IMR-90 (cell line): Measurements from ENCODE around the gene TF. TPM values are rescaled to one million over a fixed set of nuclear protein-coding genes. Genes with fewer than 3 reads are reported as not detected.

Source experiments
- ATAC-seq: fragments of 200-7000 bp; cut with Tn5 transposase; 2 replicates; pipeline ENCODE4 v1.9.1; 2020; ENCODE audit warnings: low read depth, mild to moderate bottlenecking, moderate library complexity
- BruUV-seq: library from RNA; stranded (reverse); fragments of 400-500 nt; replicated peaks from 2 replicates; lab custom pipeline; 2021; lab: Mats Ljungman, UMichigan
- CTCF ChIA-PET: fragments of 300-600 bp; formaldehyde crosslinking; extraction: SDS; loops from one replicate; lab custom pipeline; 2021; ENCODE audit warnings: antibody characterized with exemption; lab: Yijun Ruan, JAX
- POLR2A ChIA-PET: fragments of 300-600 bp; sonication (Branson Sonifier 250); formaldehyde crosslinking; loops from one replicate; lab custom pipeline; 2022; ENCODE audit warnings: antibody characterized with exemption; ENCODE audit not compliant: unreplicated experiment; lab: Charles Lee
- DNase-seq: peaks from one replicate; pipeline ENCODE4 v3.0.0; 2013
- H2AFZ ChIP-seq: replicated peaks from 2 replicates; pipeline ENCODE3; 2013; ENCODE audit warnings: low read length, mild to moderate bottlenecking; ENCODE audit not compliant: poor library complexity
- H2AK5ac ChIP-seq: 2 replicates; pipeline ENCODE4 v1.6.1; 2013; ENCODE audit warnings: low read depth, low read length, inconsistent platforms
- H2AK9ac ChIP-seq: replicated peaks from 2 replicates; pipeline ENCODE3; 2013; ENCODE audit warnings: mild to moderate bottlenecking, low read depth, low read length, moderate library complexity; ENCODE audit not compliant: poor library complexity
- H2BK120ac ChIP-seq: 2 replicates; pipeline ENCODE4 v1.6.1; 2013; ENCODE audit warnings: low read depth, low read length, inconsistent platforms
- H2BK15ac ChIP-seq: 3 replicates; pipeline ENCODE4 v1.6.1; 2013; ENCODE audit warnings: low read depth, low read length, inconsistent platforms
- H2BK20ac ChIP-seq: 2 replicates; pipeline ENCODE4 v1.6.1; 2013; ENCODE audit warnings: low read depth, mild to moderate bottlenecking, inconsistent platforms, low read length, moderate library complexity
- H2BK5ac ChIP-seq: 2 replicates; pipeline ENCODE4 v1.6.1; 2013; ENCODE audit warnings: mild to moderate bottlenecking, low read depth, low read length, inconsistent platforms; ENCODE audit not compliant: poor library complexity, severe bottlenecking
- H3K14ac ChIP-seq: replicated peaks from 2 replicates; pipeline ENCODE4 v1.6.1; 2013; ENCODE audit warnings: low read depth, low read length, inconsistent platforms
- H3K18ac ChIP-seq: 2 replicates; pipeline ENCODE4 v1.6.1; 2013; ENCODE audit warnings: low read depth, low read length, control low read depth
- H3K23ac ChIP-seq: 2 replicates; pipeline ENCODE4 v1.6.1; 2013; ENCODE audit warnings: low read depth, low read length, inconsistent platforms
- H3K27ac ChIP-seq: 2 replicates; pipeline ENCODE4 v1.5.1; 2013; ENCODE audit warnings: mild to moderate bottlenecking, control low read depth, low read length; ENCODE audit not compliant: insufficient read depth
- H3K27me3 ChIP-seq: 2 replicates; pipeline ENCODE4 v1.6.1; 2013; ENCODE audit warnings: low read length; ENCODE audit not compliant: control insufficient read depth, insufficient read depth
- H3K36me3 ChIP-seq: 2 replicates; pipeline ENCODE4 v1.6.1; 2013; ENCODE audit warnings: low read length, mixed read lengths; ENCODE audit not compliant: control insufficient read depth, insufficient read depth
- H3K4ac ChIP-seq: 2 replicates; pipeline ENCODE4 v1.6.1; 2013; ENCODE audit warnings: low read depth, low read length, inconsistent platforms
- H3K4me1 ChIP-seq: 2 replicates; pipeline ENCODE4 v1.6.1; 2013; ENCODE audit warnings: low read length, mixed read lengths; ENCODE audit not compliant: control insufficient read depth, insufficient read depth
- H3K4me2 ChIP-seq: 2 replicates; pipeline ENCODE4 v1.6.1; 2013; ENCODE audit warnings: low read depth, mild to moderate bottlenecking, control low read depth, low read length, moderate library complexity
- H3K4me3 ChIP-seq: 2 replicates; pipeline ENCODE4 v1.5.1; 2013; ENCODE audit warnings: low read depth, mild to moderate bottlenecking, control low read depth, low read length, moderate library complexity; ENCODE audit not compliant: insufficient read depth
- H3K56ac ChIP-seq: 2 replicates; pipeline ENCODE4 v1.6.1; 2013; ENCODE audit warnings: low read length, inconsistent platforms; ENCODE audit not compliant: insufficient read depth; ENCODE audit errors: extremely low read depth
- H3K79me1 ChIP-seq, 2 experiments: 2 replicates each; pipeline ENCODE4 v1.6.1; 2013; ENCODE audit warnings: low read length in 2 of 2, inconsistent platforms in 1 of 2, low read depth in 1 of 2
- H3K9ac ChIP-seq: 2 replicates; pipeline ENCODE4 v1.6.1; 2013; ENCODE audit warnings: low read depth, low read length, control low read depth
- H3K9me1 ChIP-seq: 2 replicates; pipeline ENCODE4 v1.6.1; 2013; ENCODE audit warnings: low read length, inconsistent platforms; ENCODE audit not compliant: insufficient read depth
- H3K9me3 ChIP-seq: 2 replicates; pipeline ENCODE4 v1.6.1; 2013; ENCODE audit warnings: low read length; ENCODE audit not compliant: control insufficient read depth, insufficient read depth
- H4K20me1 ChIP-seq: 2 replicates; pipeline ENCODE4 v1.6.1; 2013; ENCODE audit warnings: low read length, inconsistent platforms; ENCODE audit not compliant: insufficient read depth
- H4K5ac ChIP-seq: 2 replicates; pipeline ENCODE4 v1.6.1; 2013; ENCODE audit warnings: mild to moderate bottlenecking, low read depth, low read length, control low read depth
- H4K8ac ChIP-seq, 2 experiments: 2 replicates each; pipeline ENCODE4 v1.6.1; 2013; ENCODE audit warnings: low read depth in 2 of 2, low read length in 2 of 2, control low read depth in 1 of 2, inconsistent platforms in 1 of 2
- H4K91ac ChIP-seq: 2 replicates; pipeline ENCODE4 v1.6.1; 2013; ENCODE audit warnings: low read depth, low read length, inconsistent platforms; ENCODE audit not compliant: insufficient read depth
- BHLHE40 ChIP-seq: fragments of 150-350 bp; IDR thresholded peaks from 2 replicates; pipeline ENCODE4 v1.6.1; 2016; ENCODE audit warnings: mild to moderate bottlenecking, low read depth, low read length
- CEBPB ChIP-seq: IDR thresholded peaks from 2 replicates; pipeline ENCODE4 v1.6.1; 2012; ENCODE audit warnings: low read depth, low read length, improper control_type of control experiment
- CHD1 ChIP-seq: IDR thresholded peaks from 2 replicates; pipeline ENCODE4 v1.6.1; 2012; ENCODE audit warnings: low read depth, low read length, improper control_type of control experiment
- MAFK ChIP-seq: IDR thresholded peaks from 2 replicates; pipeline ENCODE4 v1.6.1; 2012; ENCODE audit warnings: low read depth, low read length, improper control_type of control experiment
- POLR2A ChIP-seq: IDR thresholded peaks from 2 replicates; pipeline ENCODE4 v1.6.1; 2012; ENCODE audit warnings: mild to moderate bottlenecking, low read depth, low read length
- RAD21 ChIP-seq: IDR thresholded peaks from 2 replicates; pipeline ENCODE4 v1.6.1; 2012; ENCODE audit warnings: low read length, improper control_type of control experiment
- RFX5 ChIP-seq: IDR thresholded peaks from 2 replicates; pipeline ENCODE4 v1.8.0; 2012; ENCODE audit warnings: low read depth, mild to moderate bottlenecking, low read length, moderate library complexity
- SMC3 ChIP-seq: fragments of 150-350 bp; IDR thresholded peaks from 2 replicates; pipeline ENCODE4 v1.6.1; 2016; ENCODE audit warnings: low read depth, mild to moderate bottlenecking, antibody characterized with exemption, low read length, moderate library complexity
- WGBS, 2 experiments: methylation state at CpG; one replicate each; pipeline versions ENCODE4 v1.1.5 to v1.1.7; 2013; ENCODE audit warnings: missing lambda C conversion rate in 2 of 2; ENCODE audit not compliant: insufficient read length in 1 of 2; ENCODE audit errors: extremely low coverage in 2 of 2; 5-methylcytosine and 5-hydroxymethylcytosine counted together
- dilution Hi-C: fragments of 300-500 bp; cut with HindIII; formaldehyde crosslinking; loops from one replicate; pipeline ENCODE4 v1.14.3; 2018; ENCODE audit warnings: low sequenced_read_pairs; ENCODE audit not compliant: unreplicated experiment
- in situ Hi-C: fragments of 300-500 bp; cut with MboI; formaldehyde crosslinking; loops from 3 replicates; pipeline ENCODE4 v1.14.3; 2019; ENCODE audit warnings: low sequenced_read_pairs, inconsistent platforms, mixed read lengths
- intact Hi-C: fragments of 100-400 bp; cut with micrococcal nuclease; formaldehyde crosslinking; loops from 2 replicates; pipeline ENCODE4 v1.10.0; 2022
- polyA plus RNA-seq, 3 experiments: library from polyadenylated mRNA; depleted of rRNA; stranded (reverse); fragments of >200 nt; gene quantifications; 2 replicates each; pipeline ENCODE4 v1.2.3, GENCODE V29; 2012; ENCODE audit warnings: low replicate concordance in 1 of 3
- total RNA-seq: library from RNA; depleted of rRNA; stranded (reverse); fragments of >200 nt; gene quantifications from 2 replicates; pipeline ENCODE4 v1.2.3, GENCODE V29; 2012
- TF ChIP-seq, protein P1 (sequence below): fragments of 150-350 bp; IDR thresholded peaks from 2 replicates; pipeline ENCODE4 v1.6.1; 2017; ENCODE audit warnings: mild to moderate bottlenecking, antibody characterized with exemption, low read length, low read depth
- TF ChIP-seq, protein P2 (sequence below): fragments of 150-350 bp; IDR thresholded peaks from 2 replicates; pipeline ENCODE4 v1.6.1; 2016; ENCODE audit warnings: low read depth, mild to moderate bottlenecking, low read length, moderate library complexity, borderline replicate concordance
- TF ChIP-seq, protein P3 (sequence below): conservative IDR thresholded peaks from 2 replicates; pipeline ENCODE4 v1.5.1; 2012; ENCODE audit warnings: mild to moderate bottlenecking, low read depth, low read length, improper control_type of control experiment

The TF gene
- total and polyA plus RNA-seq, 2 of the 4 experiments (the other 2 are of a cell fraction) = 0.07 TPM; not detected in 1

DNA sequence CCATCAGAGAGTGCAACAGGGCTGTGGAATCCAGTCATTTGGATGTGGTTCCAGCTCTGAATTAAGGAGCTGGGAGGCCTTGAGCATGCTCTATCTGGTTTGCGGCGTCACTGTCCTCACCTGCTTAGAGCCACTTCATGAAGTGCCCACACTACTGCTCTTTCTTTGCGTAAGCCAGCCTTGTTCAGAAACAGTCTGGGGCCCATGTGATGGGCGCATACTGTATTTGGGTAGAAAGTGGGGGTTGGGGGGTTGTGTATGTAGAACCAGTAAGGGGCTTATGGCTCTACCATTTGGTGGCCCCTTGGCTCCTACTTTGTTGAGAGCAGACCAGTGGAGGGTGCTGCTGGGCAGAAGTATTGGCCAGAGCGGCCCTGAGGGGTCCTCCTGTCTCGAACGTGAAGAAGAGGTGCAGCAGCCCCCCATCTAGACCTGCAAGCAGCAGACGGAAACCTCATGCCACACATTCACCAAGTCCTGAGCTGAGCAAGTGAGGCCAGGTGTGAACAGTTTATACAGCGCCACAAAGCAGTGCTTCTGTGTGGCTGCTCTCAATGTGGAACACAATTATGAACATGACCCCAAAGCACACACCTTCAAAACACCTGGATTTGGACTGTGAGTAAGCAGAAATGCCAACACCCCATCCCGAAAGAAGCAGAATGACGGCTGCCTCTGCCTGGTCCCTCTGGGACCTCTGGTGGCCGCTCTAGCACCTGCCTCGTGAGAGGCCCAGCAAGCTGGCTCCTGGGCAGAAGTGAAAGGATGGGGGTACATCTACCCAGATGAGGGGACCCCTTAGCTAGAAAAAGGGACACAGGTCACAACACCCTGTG lies 86.0 kb downstream of the TF start (continued):
- TF ChIP-seq, protein P1, sequence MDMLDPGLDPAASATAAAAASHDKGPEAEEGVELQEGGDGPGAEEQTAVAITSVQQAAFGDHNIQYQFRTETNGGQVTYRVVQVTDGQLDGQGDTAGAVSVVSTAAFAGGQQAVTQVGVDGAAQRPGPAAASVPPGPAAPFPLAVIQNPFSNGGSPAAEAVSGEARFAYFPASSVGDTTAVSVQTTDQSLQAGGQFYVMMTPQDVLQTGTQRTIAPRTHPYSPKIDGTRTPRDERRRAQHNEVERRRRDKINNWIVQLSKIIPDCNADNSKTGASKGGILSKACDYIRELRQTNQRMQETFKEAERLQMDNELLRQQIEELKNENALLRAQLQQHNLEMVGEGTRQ = no peak
- TF ChIP-seq POLR2A = no peak

DNA sequence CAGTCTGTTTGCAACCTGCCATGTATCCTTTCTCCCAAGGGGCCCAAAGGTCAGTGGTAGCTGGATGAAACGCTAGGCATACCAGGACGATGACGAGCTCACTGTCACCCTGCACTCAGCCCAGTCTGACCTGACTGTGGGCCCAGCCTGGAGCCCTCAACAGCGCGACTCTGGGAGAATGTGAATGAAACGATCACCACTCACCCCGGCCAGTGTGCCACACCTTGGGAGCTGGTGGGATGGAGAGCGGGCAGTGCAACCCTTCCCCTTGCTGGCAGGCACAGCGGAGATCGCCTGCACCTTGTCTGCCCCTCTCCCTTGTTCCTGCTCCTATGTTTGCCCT lies 86.6 kb downstream of the TF start:
- no peak for ATAC-seq
- TF ChIP-seq MAFK (no peak), CHD1 (no peak), RAD21 (no peak), BHLHE40 (no peak), SMC3 (no peak), RFX5 (no peak), CEBPB (no peak)
- TF ChIP-seq, protein P2, sequence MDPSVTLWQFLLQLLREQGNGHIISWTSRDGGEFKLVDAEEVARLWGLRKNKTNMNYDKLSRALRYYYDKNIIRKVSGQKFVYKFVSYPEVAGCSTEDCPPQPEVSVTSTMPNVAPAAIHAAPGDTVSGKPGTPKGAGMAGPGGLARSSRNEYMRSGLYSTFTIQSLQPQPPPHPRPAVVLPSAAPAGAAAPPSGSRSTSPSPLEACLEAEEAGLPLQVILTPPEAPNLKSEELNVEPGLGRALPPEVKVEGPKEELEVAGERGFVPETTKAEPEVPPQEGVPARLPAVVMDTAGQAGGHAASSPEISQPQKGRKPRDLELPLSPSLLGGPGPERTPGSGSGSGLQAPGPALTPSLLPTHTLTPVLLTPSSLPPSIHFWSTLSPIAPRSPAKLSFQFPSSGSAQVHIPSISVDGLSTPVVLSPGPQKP = no peak
- TF ChIP-seq, protein P3, sequence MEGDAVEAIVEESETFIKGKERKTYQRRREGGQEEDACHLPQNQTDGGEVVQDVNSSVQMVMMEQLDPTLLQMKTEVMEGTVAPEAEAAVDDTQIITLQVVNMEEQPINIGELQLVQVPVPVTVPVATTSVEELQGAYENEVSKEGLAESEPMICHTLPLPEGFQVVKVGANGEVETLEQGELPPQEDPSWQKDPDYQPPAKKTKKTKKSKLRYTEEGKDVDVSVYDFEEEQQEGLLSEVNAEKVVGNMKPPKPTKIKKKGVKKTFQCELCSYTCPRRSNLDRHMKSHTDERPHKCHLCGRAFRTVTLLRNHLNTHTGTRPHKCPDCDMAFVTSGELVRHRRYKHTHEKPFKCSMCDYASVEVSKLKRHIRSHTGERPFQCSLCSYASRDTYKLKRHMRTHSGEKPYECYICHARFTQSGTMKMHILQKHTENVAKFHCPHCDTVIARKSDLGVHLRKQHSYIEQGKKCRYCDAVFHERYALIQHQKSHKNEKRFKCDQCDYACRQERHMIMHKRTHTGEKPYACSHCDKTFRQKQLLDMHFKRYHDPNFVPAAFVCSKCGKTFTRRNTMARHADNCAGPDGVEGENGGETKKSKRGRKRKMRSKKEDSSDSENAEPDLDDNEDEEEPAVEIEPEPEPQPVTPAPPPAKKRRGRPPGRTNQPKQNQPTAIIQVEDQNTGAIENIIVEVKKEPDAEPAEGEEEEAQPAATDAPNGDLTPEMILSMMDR = no peak
- TF ChIP-seq, protein P1 = no peak

More for the DNA sequence above, 86.6 kb downstream of the TF start:
- Histone ChIP-seq H4K8ac (no peak overlapping the region), H3K9me1 (no peaks in the 10 kb centered on the region), H2BK15ac (no peak overlapping the region), H3K4me2 (no peak overlapping the region), H3K56ac (no peak overlapping the region), H3K27me3 (peaks cover 11% of the 10 kb centered on the region), H2AK9ac (no peak overlapping the region), H3K4me3 (no peak overlapping the region), H3K79me1 (no peaks in the 10 kb centered on the region), H2BK20ac (no peak overlapping the region), H3K36me3 (no peaks in the 10 kb centered on the region), H2BK120ac (no peak overlapping the region), H2BK5ac (no peak overlapping the region), H4K91ac (no peak overlapping the region), H2AFZ (no peak overlapping the region), H3K23ac (no peak overlapping the region), H3K9ac (no peak overlapping the region), H3K27ac (no peak overlapping the region), H3K9me3 (no peaks in the 10 kb centered on the region), H4K20me1 (no peaks in the 10 kb centered on the region), H3K4ac (no peak overlapping the region), H4K5ac (no peak overlapping the region), H3K18ac (no peak overlapping the region), H2AK5ac (no peak overlapping the region), H3K4me1 (no peaks in the 10 kb centered on the region), H3K14ac (no peak overlapping the region)
- ChIA-PET POLR2A (no interaction called here), CTCF (interaction anchor here (0.7 to 1.4 kb wide), 2 partner anchors 11 to 312 kb away, joined by 3 read pairs; no protein-coding TSS in a partner anchor)
- dilution Hi-C loops (no loop called here), in situ Hi-C loops (no loop called here), intact Hi-C loops (no loop called here)
- BruUV-seq = no TSS peak
- 90% methylated on average over 2 of the region's 10 CpGs; no CpG with 5 or more reads in 1 of the 2 experiments for WGBS, 2 experiments
- no peak for DNase-seq
